HepG2 (cell line): ENCODE results near the gene TMEM236. TPM values are rescaled to one million over a fixed set of nuclear protein-coding genes. Genes with fewer than 3 reads are reported as not detected.

ENCODE experiments used
- ATAC-seq: fragments of 200-7000 bp; cut with Tn5 transposase; 3 replicates; pipeline ENCODE4 v1.9.1; 2020; ENCODE audit warnings: mild to moderate bottlenecking, moderate library complexity
- BruUV-seq: library from RNA; stranded (reverse); fragments of 400-500 nt; replicated peaks from 2 replicates; lab custom pipeline; 2021; lab: Mats Ljungman, UMichigan
- CTCF ChIA-PET: fragments of 300-600 bp; formaldehyde crosslinking; extraction: SDS; loops from one replicate; lab custom pipeline; 2021; ENCODE audit warnings: low total read pairs, inconsistent platforms, low intra/inter-chr PET ratio; lab: Yijun Ruan, JAX
- POLR2A ChIA-PET: fragments of 350-600 bp; sonication (Branson Sonifier 250); formaldehyde crosslinking; loops from one replicate; lab custom pipeline; 2020; ENCODE audit warnings: antibody characterized with exemption, inconsistent platforms; lab: Yijun Ruan, JAX
- DNase-seq: peaks from one replicate; pipeline ENCODE4 v3.0.0-alpha.2; 2015; ENCODE audit warnings: low spot score
- FAIRE-seq: peaks from 3 replicates; lab custom pipeline; 2011; peaks lifted over from hg19 to GRCh38; lab: Jason Lieb, UNC
- H2AFZ ChIP-seq: one replicate; pipeline ENCODE4 v1.6.1; 2011; ENCODE audit warnings: low read length, inconsistent platforms
- H3K27ac ChIP-seq: fragments of 300-600 bp; 3 replicates; pipeline ENCODE4 v1.8.0; 2011; ENCODE audit warnings: mixed run types, mild to moderate bottlenecking, mixed read lengths, low read length, inconsistent platforms; ENCODE audit not compliant: insufficient read depth; ENCODE audit errors: extremely low read length
- H3K27me3 ChIP-seq, 2 experiments: fragments of 200-600 bp in 1 of 2; 2 replicates in 1 of 2; 3 replicates in 1 of 2; pipeline versions ENCODE4 v1.6.0 to v1.8.0; 2011; ENCODE audit warnings: low read length in 2 of 2, mild to moderate bottlenecking in 2 of 2, moderate library complexity in 2 of 2, inconsistent platforms in 1 of 2; ENCODE audit not compliant: insufficient read depth in 2 of 2, control insufficient read depth in 1 of 2
- H3K36me3 ChIP-seq, 2 experiments: fragments of 200-600 bp in 1 of 2; replicated peaks in 1 of 2; 2 replicates in 1 of 2; 3 replicates in 1 of 2; pipeline versions ENCODE4 v1.5.1 to v1.8.0; 2011; ENCODE audit warnings: low read length in 2 of 2, inconsistent platforms in 1 of 2; ENCODE audit not compliant: insufficient read depth in 2 of 2, control insufficient read depth in 1 of 2
- H3K4me1 ChIP-seq: 2 replicates; pipeline ENCODE4 v1.5.1; 2012; ENCODE audit warnings: low read length, inconsistent platforms; ENCODE audit not compliant: insufficient read depth
- H3K4me2 ChIP-seq: 2 replicates; pipeline ENCODE4 v1.6.0; 2011; ENCODE audit warnings: low read depth, low read length, inconsistent platforms
- H3K4me3 ChIP-seq, 3 experiments: fragments of 200-600 bp in 1 of 3; sonication (generic), shearing (Covaris generic) in 1 of 3; replicated peaks in 1 of 3; 2 replicates each; pipeline ENCODE4 v1.5.1; 2011 to 2016; ENCODE audit warnings: low read length in 3 of 3, inconsistent platforms in 2 of 3, low read depth in 2 of 3, mild to moderate bottlenecking in 2 of 3, control low read depth in 1 of 3, mixed read lengths in 1 of 3; ENCODE audit not compliant: insufficient read depth in 1 of 3
- H3K79me2 ChIP-seq: one replicate; pipeline ENCODE4 v1.6.1; 2011; ENCODE audit warnings: low read length, inconsistent platforms; ENCODE audit not compliant: insufficient read depth
- H3K9ac ChIP-seq: 2 replicates; pipeline ENCODE4 v1.6.0; 2011; ENCODE audit warnings: mild to moderate bottlenecking, low read depth, low read length, inconsistent platforms; ENCODE audit not compliant: insufficient read depth
- H3K9me3 ChIP-seq: 2 replicates; pipeline ENCODE4 v1.5.1; 2012; ENCODE audit warnings: mild to moderate bottlenecking, low read length
- H4K20me1 ChIP-seq: 2 replicates; pipeline ENCODE4 v1.6.0; 2011; ENCODE audit warnings: inconsistent platforms, mild to moderate bottlenecking, low read length, moderate library complexity; ENCODE audit not compliant: insufficient read depth
- BHLHE40 ChIP-seq: IDR thresholded peaks from 2 replicates; pipeline ENCODE4 v1.6.1; 2011; ENCODE audit warnings: low read length, improper control_type of control experiment
- FOXK2 ChIP-seq: fragments of 450-650 bp; IDR thresholded peaks from 2 replicates; pipeline ENCODE4 v1.6.1; 2016
- HOXD1 ChIP-seq: sonication (generic); formaldehyde crosslinking; IDR thresholded peaks from 2 replicates; pipeline ENCODE4 v1.5.0; 2020; ENCODE audit warnings: missing genetic modification reagents
- SETDB1 ChIP-seq: sonication (generic); formaldehyde crosslinking; IDR thresholded peaks from 2 replicates; pipeline ENCODE4 v1.5.1; 2020; ENCODE audit warnings: missing genetic modification reagents, mild to moderate bottlenecking, borderline replicate concordance
- ZNF383 ChIP-seq: sonication (generic); formaldehyde crosslinking; IDR thresholded peaks from 2 replicates; pipeline ENCODE4 v1.4.0; 2020; ENCODE audit warnings: missing genetic modification reagents, mild to moderate bottlenecking, borderline replicate concordance
- ZNF557 ChIP-seq: sonication (generic); formaldehyde crosslinking; IDR thresholded peaks from 2 replicates; pipeline ENCODE4 v1.4.0; 2020; ENCODE audit warnings: missing genetic modification reagents
- ZNF768 ChIP-seq: sonication (generic); formaldehyde crosslinking; IDR thresholded peaks from 2 replicates; pipeline ENCODE4 v1.4.0; 2020; ENCODE audit warnings: missing genetic modification reagents
- WGBS: methylation state at CpG from one replicate; pipeline ENCODE4 v1.1.6; 2017; ENCODE audit warnings: low lambda C conversion rate; 5-methylcytosine and 5-hydroxymethylcytosine counted together
- in situ Hi-C: cut with HindIII; loops from 2 replicates; pipeline ENCODE4 v1.10.0; 2017; ENCODE audit warnings: low pct_unique_long_range_greater_than_20kb; ENCODE audit not compliant: extremely low pct_ligation_motif_present
- intact Hi-C: fragments of 100-400 bp; cut with micrococcal nuclease; formaldehyde crosslinking; loops from one replicate; pipeline ENCODE4 v1.10.0; 2022; ENCODE audit not compliant: unreplicated experiment
- polyA plus RNA-seq, 8 experiments: library from polyadenylated mRNA; depleted of rRNA in 3 of 8; stranded (reverse) in 7 of 8; unstranded in 1 of 8; fragments of >200 nt; fragmentation: Illumina TruSeq in 4 of 8; extraction: Trizol in 4 of 8; gene quantifications; 2 replicates each; pipeline versions ENCODE4 v1.2.1 to v1.2.3, GENCODE V29; 2011 to 2016; ENCODE audit warnings: low read depth in 4 of 8, missing spikeins in 1 of 8, mixed read lengths in 1 of 8; ENCODE audit not compliant: insufficient read depth in 1 of 8
- total RNA-seq, 5 experiments: library from RNA; depleted of rRNA; stranded (reverse); fragments of >200 nt; fragmentation: Illumina TruSeq; extraction: Trizol; gene quantifications; 2 replicates each; pipeline ENCODE4 v1.2.3, GENCODE V29; 2016; ENCODE audit warnings: low read depth in 1 of 5
- TF ChIP-seq, protein P1 (sequence below): sonication (generic); formaldehyde crosslinking; IDR thresholded peaks from 2 replicates; pipeline ENCODE4 v1.8.0; 2022; ENCODE audit warnings: mild to moderate bottlenecking, missing genetic modification reagents

The TMEM236 gene
- total and polyA plus RNA-seq, 2 of the 13 experiments (the other 11 are each of a cell fraction or from before 2014, with no cell fraction given), result 0.04 to 0.08 TPM

DNA sequence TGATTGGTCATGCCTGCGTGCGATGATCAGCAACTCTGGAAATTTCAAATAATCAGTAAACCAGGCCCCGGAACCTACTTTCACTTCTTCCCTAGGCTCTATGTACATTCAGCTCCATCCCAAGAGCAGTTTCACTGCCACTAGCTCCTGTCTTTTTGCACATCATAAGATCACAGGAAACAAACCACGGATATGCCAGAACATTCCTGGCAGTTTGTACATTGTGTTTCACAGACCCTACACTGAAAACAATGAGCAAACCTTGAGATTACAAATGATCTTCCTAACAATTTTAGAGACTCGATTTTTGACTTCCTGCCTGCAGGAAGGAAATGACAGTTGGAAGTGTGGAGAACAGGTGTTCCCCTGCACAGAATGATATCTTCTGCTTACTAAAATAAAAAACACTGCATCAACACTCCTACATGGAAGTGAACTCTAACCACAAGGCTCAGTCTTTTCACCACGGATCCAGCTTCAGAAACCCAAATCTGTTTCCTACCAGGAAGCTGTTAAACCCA lies 7.6 kb upstream of the TMEM236 start:
- WGBS, result 40% methylated on average over 6 of the region's 6 CpGs

DNA sequence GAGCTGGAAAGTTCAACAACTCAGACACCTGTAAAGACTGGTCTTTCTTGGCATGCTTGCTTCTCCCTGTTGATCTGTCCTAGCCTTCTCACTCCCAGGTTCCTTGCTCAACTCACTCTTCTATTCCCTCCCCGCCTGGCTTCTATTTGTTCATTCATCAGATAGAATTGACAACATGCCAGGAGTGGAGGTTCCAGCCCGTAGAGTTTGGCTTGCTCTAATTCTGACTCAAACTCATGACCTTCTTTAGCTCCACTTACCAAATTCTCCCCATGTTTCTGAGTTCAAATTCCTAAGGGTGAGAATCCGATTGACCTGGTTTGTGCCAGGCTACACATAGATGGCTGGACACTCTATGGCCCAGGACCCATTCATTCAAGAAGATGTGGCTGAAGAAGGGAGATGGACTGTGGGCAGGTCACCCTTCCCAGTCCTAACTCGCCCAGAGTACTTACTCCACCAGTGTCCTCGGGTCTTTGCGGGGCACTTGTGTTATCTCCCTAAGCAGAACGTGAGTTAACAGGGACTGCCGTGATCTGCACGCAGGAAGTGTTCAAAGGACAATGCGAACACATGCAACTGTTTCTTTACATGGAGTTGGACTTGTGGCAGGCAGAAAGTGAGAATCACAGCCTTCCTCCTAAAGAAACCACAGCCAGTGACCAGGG lies 4.0 kb upstream of the TMEM236 start:
- BruUV-seq, result no TSS peak
- ChIA-PET CTCF (no interaction called here), POLR2A (no interaction called here)
- FAIRE-seq, result no peak
- no peak overlapping the region for H3K4me3 ChIP-seq
- no peaks in the 10 kb centered on the region for H3K79me2 ChIP-seq
- H3K27me3 ChIP-seq, result no peaks in the 10 kb centered on the region; a peak in 1 of 5 replicates
- ATAC-seq, result peak; percentile 67
- peaks cover 14% of the 10 kb centered on the region for H3K4me1 ChIP-seq
- in situ Hi-C loops, result no loop called here
- TF ChIP-seq BHLHE40, result 0 out of 2 replicates have a peak, but pooled peaks have one; percentile 14
- TF ChIP-seq ZNF383 (CRISPR knock-in tag), result no peak
- H3K9me3 ChIP-seq, result no peaks in the 10 kb centered on the region
- H4K20me1 ChIP-seq, result no peaks in the 10 kb centered on the region
- WGBS, result 0% methylated on average over 10 of the region's 10 CpGs
- intact Hi-C loops, result no loop called here
- DNase-seq, result peak; percentile 18
- no peak overlapping the region for H3K4me2 ChIP-seq
- no peak overlapping the region for H2AFZ ChIP-seq
- no peaks in the 10 kb centered on the region for H3K36me3 ChIP-seq
- H3K9ac ChIP-seq, result no peak overlapping the region
- no peak overlapping the region for H3K27ac ChIP-seq

More for the DNA sequence above, 7.6 kb upstream of the TMEM236 start:
- FAIRE-seq (no peak), DNase-seq (no peak), ATAC-seq (no peak)
- no peak overlapping the region for H3K27ac ChIP-seq
- intact Hi-C loops (loop anchor here (5.0 kb wide), 1 partner anchor 72 kb away; no protein-coding TSS in a partner anchor), in situ Hi-C loops (loop anchor here (5.0 kb wide), 1 partner anchor 137 kb away; no protein-coding TSS in a partner anchor)
- no peak overlapping the region for H3K4me2 ChIP-seq
- ChIA-PET CTCF (interaction anchor here (3.6 kb wide), 1 partner anchor 136 kb away, joined by 43 read pairs; no protein-coding TSS in a partner anchor), POLR2A (no interaction called here)
- no TSS peak for BruUV-seq
- TF ChIP-seq ZNF768 (no peak), FOXK2 (no peak), SETDB1 (CRISPR knock-in tag) (no peak), HOXD1 (no peak), ZNF557 (CRISPR knock-in tag) (no peak)
- TF ChIP-seq, protein P1, sequence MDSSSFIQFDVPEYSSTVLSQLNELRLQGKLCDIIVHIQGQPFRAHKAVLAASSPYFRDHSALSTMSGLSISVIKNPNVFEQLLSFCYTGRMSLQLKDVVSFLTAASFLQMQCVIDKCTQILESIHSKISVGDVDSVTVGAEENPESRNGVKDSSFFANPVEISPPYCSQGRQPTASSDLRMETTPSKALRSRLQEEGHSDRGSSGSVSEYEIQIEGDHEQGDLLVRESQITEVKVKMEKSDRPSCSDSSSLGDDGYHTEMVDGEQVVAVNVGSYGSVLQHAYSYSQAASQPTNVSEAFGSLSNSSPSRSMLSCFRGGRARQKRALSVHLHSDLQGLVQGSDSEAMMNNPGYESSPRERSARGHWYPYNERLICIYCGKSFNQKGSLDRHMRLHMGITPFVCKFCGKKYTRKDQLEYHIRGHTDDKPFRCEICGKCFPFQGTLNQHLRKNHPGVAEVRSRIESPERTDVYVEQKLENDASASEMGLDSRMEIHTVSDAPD (CRISPR knock-in tag), result no peak
- H3K4me1 ChIP-seq, result peaks cover 24% of the 10 kb centered on the region
- no peaks in the 10 kb centered on the region for H3K36me3 ChIP-seq
- no peak overlapping the region for H3K9ac ChIP-seq
- no peaks in the 10 kb centered on the region for H3K9me3 ChIP-seq
- H2AFZ ChIP-seq, result no peak overlapping the region
- no peaks in the 10 kb centered on the region for H3K79me2 ChIP-seq
- H3K27me3 ChIP-seq, result no peaks in the 10 kb centered on the region; a peak in 1 of 5 replicates
- H4K20me1 ChIP-seq, result no peaks in the 10 kb centered on the region
- H3K4me3 ChIP-seq, result no peak overlapping the region
